ENCODE data around the gene ARID5A.

- no peak for TF ChIP-seq POLR2A (IDR thresholded peaks at IDR 0.05)
- no peak for TF ChIP-seq CTCF (IDR thresholded peaks at IDR 0.05)
- TF ChIP-seq POLR2AphosphoS5 (IDR thresholded peaks at IDR 0.05): no peak
Measured at GRCh38 chr2:96526101-96526591, 10.4 kb upstream of the ARID5A start.
